Endothelial cell (in vitro differentiated cells): ENCODE data around the gene TP53TG5. TPM values are rescaled to one million over a fixed set of nuclear protein-coding genes. Genes with fewer than 3 reads are reported as not detected.
A peak's percentile ranks its signal among the peaks of the same experiment; 100 is the strongest.

Source experiments
- DNase-seq: peaks from one replicate; pipeline ENCODE4 v3.0.0; 2021; ENCODE audit warnings: low spot score
- H3K27ac Mint-ChIP-seq: one replicate; pipeline ENCODE4 v1.8.0; 2021; ENCODE audit warnings: mixed read lengths, inconsistent platforms; ENCODE audit not compliant: unreplicated experiment
- H3K27me3 Mint-ChIP-seq: one replicate; pipeline ENCODE4 v1.8.0; 2021; ENCODE audit warnings: mild to moderate bottlenecking, moderate library complexity, mixed read lengths, inconsistent platforms; ENCODE audit not compliant: unreplicated experiment
- H3K36me3 Mint-ChIP-seq: one replicate; pipeline ENCODE4 v1.8.0; 2021; ENCODE audit warnings: mild to moderate bottlenecking, low read depth, mixed read lengths, inconsistent platforms; ENCODE audit not compliant: unreplicated experiment
- H3K4me1 Mint-ChIP-seq: one replicate; pipeline ENCODE4 v1.8.0; 2021; ENCODE audit warnings: mild to moderate bottlenecking, mixed read lengths, inconsistent platforms; ENCODE audit not compliant: unreplicated experiment
- H3K4me3 Mint-ChIP-seq: one replicate; pipeline ENCODE4 v1.8.0; 2021; ENCODE audit warnings: mild to moderate bottlenecking, mixed read lengths, inconsistent platforms; ENCODE audit not compliant: unreplicated experiment
- H3K9me3 Mint-ChIP-seq: one replicate; pipeline ENCODE4 v1.8.0; 2021; ENCODE audit warnings: mixed read lengths, inconsistent platforms; ENCODE audit not compliant: unreplicated experiment
- CTCF ChIP-seq: fragments of 200-600 bp; sonication (generic); IDR thresholded peaks from one replicate; pipeline ENCODE4 v1.5.0; 2021; ENCODE audit warnings: antibody characterized with exemption; ENCODE audit not compliant: unreplicated experiment
- total RNA-seq: library from RNA; stranded (reverse); fragmentation: NEBNext Ultra II Directional; extraction: Animal tissue kit (Norgen Biotek cat#: 25700); gene quantifications from one replicate; pipeline ENCODE4 v1.2.1, GENCODE V29; 2021; ENCODE audit not compliant: unreplicated experiment

TP53TG5 gene
- total RNA-seq, 1 donor from 2014 or later: not detected

GRCh38 chr20:45343532-45344167, 34.5 kb downstream of the TP53TG5 start:
- TF ChIP-seq CTCF: no peak
- Mint-ChIP-seq H3K27me3 (no peaks in the 10 kb centered on the region), H3K27ac (no peak overlapping the region), H3K4me3 (no peak overlapping the region), H3K36me3 (no peaks in the 10 kb centered on the region), H3K4me1 (peaks cover 57% of the 10 kb centered on the region), H3K9me3 (no peaks in the 10 kb centered on the region)
- DNase-seq: no peak

- no peak for TF ChIP-seq CTCF
- Mint-ChIP-seq H3K27ac (no peak overlapping the region), H3K4me1 (peaks cover 57% of the 10 kb centered on the region), H3K27me3 (no peaks in the 10 kb centered on the region), H3K9me3 (no peaks in the 10 kb centered on the region), H3K4me3 (no peak overlapping the region), H3K36me3 (no peaks in the 10 kb centered on the region)
- DNase-seq: no peak
Observed at GRCh38 chr20:45342855-45343531, 35.1 kb downstream of the TP53TG5 start.

- Mint-ChIP-seq H3K27ac (no peak overlapping the region), H3K36me3 (no peaks in the 10 kb centered on the region), H3K4me1 (peaks cover 55% of the 10 kb centered on the region), H3K9me3 (no peaks in the 10 kb centered on the region), H3K4me3 (no peak overlapping the region), H3K27me3 (no peaks in the 10 kb centered on the region)
- peak; percentile 33 for DNase-seq
- no peak for TF ChIP-seq CTCF
Observed at GRCh38 chr20:45341939-45342854, 35.9 kb downstream of the TP53TG5 start.

GRCh38 chr20:45341579-45341938, 36.6 kb downstream of the TP53TG5 start:
- peaks cover 49% of the 10 kb centered on the region for H3K4me1 Mint-ChIP-seq
- DNase-seq: no peak
- no peak overlapping the region for H3K4me3 Mint-ChIP-seq
- H3K36me3 Mint-ChIP-seq: no peaks in the 10 kb centered on the region
- H3K9me3 Mint-ChIP-seq: no peaks in the 10 kb centered on the region
- no peak for TF ChIP-seq CTCF
- H3K27me3 Mint-ChIP-seq: no peaks in the 10 kb centered on the region
- H3K27ac Mint-ChIP-seq: no peak overlapping the region
